HG03378 (cell line): ENCODE data around the gene PI4KA.
"Not testable (repeated sequence)": the region's sequence is repeated elsewhere in the genome, so short reads cannot be mapped to it uniquely, and the experiment has no call there.

Experiments
- ATAC-seq: cut with Tn5 transposase; IDR thresholded peaks from one replicate; pipeline ENCODE4 v1.9.1; 2021; ENCODE audit warnings: mild to moderate bottlenecking, moderate library complexity; ENCODE audit not compliant: unreplicated experiment

Gene PI4KA

GRCh38 chr22:20671409-20672081 lies 187.1 kb downstream of the PI4KA start:
- no peak for ATAC-seq

- not testable (repeated sequence) for ATAC-seq
These were observed 188.0 kb downstream of the PI4KA start for GRCh38 chr22:20670457-20671261.

DNA sequence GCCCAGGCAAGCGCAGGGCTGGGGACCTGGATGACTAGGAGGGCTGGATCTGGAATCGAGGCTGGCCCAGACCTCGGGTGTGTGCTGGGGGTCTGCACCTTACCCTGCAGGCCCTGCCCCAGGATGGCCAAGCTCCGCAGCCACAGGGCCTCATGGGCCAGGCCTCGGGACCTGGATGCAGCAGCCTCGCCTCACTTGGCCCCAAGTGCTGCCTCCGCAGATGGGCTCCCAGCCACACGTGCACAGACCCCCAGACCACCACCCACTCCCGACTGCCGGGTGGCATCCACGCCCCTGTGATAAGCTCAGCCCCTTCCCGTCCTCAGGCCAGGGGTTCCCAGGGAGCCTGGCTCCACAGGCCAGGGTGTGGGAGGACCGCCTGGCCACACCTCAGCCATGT lies 188.7 kb downstream of the PI4KA start:
- ATAC-seq: not testable (repeated sequence)

- not testable (repeated sequence) for ATAC-seq
These were observed 189.1 kb downstream of the PI4KA start for GRCh38 chr22:20669471-20669870.

- ATAC-seq: not testable (repeated sequence)
These were observed 189.8 kb downstream of the PI4KA start for GRCh38 chr22:20668769-20669168.

- ATAC-seq: not testable (repeated sequence)
These were observed 190.4 kb downstream of the PI4KA start for GRCh38 chr22:20668226-20668625.

- not testable (repeated sequence) for ATAC-seq
These were observed 191.1 kb downstream of the PI4KA start for GRCh38 chr22:20667548-20667947.

- no peak for ATAC-seq
These were observed 192.1 kb downstream of the PI4KA start for GRCh38 chr22:20666560-20666959.

DNA sequence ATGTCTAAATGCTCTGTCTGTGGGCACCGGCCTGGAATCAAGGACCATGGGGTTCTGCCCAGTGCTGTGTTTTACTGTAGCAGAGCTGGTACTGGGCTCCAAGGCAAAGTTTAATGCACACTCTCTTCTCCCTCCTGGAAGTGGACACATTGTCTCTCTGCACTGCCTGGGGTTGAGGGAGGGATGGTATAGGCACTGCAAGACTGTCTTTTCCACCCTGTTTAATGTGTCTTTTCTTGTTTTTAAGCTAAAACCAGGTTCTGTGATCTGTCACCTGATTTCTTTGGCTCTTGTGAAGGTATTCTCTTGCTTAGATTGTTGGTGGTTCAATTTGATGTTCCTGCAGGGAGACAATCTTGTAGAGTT lies 194.0 kb downstream of the PI4KA start:
- no peak for ATAC-seq

- no peak for ATAC-seq
These were observed 194.5 kb downstream of the PI4KA start for GRCh38 chr22:20663941-20664593.

DNA sequence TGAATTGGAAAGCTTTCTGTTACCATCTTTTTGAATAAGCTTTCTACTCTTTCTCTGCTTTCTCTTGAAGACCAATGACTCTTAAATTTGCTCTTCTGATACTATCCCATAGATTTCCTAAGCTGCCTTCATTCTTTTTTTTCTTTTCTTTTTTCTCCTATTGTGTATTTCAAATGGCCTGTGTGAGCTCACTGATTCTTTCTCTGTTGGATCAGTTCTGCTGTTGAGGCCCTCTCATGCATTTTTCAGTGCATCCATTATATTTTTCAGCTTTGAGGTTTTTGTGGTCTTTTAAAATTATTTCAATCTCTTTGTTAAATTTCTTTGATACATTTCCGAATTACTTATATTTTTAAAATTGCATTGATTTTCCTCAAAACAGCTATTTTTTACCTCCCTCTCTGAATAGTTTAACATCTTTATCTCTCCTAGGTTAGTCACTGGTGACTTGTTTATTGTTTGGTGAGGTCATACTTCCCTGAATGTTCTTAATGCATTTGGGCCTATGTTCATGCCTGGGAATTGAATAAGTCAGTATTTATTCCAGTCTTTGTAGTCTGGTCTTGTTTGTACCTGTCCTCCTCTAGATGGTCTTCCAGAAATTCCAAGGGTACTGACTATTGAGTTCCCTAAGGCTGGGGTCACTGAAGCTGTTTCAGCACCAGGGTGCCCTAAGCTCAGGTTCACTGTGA lies 195.3 kb downstream of the PI4KA start:
- no peak for ATAC-seq

DNA sequence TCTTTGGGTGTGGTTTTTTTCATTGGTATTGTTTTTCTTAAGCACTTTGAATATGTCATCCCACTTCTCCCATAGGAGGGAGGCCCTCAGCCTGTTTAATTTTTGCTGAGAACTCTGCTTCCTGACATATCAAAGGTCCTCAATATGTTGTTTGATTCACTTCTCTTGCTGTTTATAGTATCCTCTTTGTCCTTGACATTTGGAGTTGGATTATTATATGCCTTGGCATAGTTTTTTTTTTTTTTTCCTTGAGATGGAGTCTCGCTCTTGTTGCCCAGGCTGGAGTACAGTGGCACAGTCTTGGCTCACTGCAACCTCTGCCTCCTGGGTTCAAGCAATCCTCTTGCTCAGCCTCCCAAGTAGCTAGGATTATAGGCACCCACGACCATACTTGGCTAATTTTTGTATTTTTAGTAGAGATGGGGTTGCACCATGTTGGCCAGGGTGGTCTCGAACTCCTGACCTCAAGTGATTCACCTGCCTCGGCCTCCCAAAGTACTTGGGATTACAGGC lies 196.0 kb downstream of the PI4KA start:
- ATAC-seq: not testable (repeated sequence)

GRCh38 chr22:20661473-20661872 lies 197.1 kb downstream of the PI4KA start:
- ATAC-seq: no peak

DNA sequence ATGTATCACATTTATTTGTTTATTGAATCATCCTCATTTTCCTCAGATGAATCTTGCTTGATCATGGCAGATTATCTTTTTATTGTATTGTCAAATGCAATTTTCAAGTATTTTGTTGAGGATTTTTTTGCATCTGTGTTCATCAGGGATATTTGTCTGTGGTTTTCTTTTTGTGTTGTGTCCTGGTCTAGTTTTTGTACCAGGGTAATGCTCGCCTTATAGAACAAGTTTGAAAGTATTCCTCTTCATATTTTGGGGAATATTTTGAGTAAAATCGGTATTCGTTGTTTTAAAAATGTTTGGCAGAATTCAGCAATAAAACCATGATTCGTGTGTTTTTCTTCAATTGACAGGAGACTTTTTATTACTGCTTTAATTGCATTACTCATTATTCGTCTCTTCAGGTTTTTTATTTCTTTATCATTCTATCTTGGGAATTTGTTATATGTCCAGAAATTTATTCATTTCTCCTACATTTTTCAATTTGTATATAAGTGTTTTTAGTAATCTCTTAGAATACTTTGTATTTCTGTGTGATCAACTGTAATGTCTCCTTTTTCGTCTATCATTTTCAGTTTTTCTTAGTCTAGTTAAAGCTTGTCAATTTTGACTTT lies 198.1 kb downstream of the PI4KA start:
- no peak for ATAC-seq

DNA sequence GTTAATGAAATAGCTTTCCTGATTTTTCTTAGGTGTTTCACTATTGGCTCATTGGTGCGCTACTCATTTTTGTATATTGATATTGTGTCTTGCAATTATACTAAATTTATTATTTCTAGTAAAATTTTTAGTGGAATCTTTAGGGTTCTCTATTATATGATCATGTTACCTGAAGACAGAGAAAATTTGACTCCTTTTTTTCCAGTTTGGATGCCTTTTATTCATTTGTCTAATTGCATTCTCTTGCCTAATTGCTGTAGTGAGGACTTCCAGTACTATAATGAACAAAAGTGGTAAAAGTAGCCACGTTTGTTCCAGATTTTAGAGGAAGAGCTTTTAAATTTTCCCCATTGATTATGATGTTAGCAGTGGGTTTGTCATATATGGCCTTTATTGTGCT lies 198.7 kb downstream of the PI4KA start:
- no peak for ATAC-seq

DNA sequence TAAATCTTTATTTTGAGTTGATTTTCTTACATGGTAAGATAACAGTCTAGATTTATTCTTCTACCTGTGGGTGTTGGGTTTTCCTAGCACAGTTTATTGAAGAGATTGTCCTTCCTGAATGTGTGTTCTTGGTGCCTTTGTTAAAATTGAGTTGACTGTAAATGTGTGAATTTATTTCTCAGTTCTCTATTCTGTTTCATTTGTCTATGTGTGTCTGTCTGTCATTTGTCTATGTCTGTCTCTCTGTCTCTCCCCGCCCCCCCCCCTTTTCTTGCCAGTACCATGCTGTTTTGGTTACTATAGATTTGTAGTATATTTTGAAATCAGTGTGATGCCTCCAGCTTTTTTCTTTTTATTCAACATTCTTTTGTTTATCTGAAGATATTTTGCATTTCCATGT lies 199.4 kb downstream of the PI4KA start:
- no peak for ATAC-seq

- no peak for ATAC-seq
These were observed 200.0 kb downstream of the PI4KA start for GRCh38 chr22:20658433-20659222.

- no peak for ATAC-seq
These were observed 200.6 kb downstream of the PI4KA start for GRCh38 chr22:20657963-20658362.
